HG03469 (cell line): ENCODE data around the gene TTC31.

ENCODE experiments used
- ATAC-seq: cut with Tn5 transposase; IDR thresholded peaks from one replicate; pipeline ENCODE4 v1.9.1; 2021; ENCODE audit warnings: mild to moderate bottlenecking, moderate library complexity, moderate number of reproducible peaks; ENCODE audit not compliant: unreplicated experiment

Gene TTC31

DNA sequence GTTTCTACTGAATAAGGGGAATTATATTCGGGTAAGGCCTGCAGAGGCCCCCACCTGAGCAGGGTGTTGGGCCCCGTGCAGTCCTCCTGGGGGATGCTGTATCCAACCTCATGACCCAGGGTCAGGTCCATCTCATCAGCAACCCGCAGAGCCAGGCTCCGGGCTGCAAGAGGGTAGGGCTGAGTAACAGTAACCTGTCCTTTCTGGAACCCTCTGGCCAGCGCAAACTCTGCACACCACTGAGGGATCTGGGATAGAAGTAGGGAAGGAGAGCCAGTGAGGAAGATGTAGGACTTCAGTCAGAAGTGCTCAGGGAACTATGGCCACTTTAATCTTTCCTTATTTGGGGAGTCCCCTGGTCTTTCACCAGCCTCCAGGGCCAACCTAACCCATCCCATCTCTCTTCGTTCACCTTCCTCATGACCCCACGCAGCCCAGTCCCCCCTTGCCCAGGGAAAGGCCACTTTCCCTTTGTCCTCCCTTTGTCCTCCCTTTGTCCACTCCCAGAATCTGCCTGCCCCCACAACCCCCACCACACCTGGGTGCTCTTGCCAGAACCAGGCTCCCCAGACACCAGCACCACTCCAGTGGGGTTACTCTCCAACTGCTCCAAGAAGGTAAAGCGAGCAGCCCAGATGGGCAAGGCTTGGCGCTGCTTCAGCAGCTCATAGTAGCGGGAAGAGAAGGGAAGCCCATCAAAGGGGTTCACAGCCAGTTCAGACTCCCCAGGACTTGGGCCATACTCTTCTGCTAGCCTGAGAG, 42.3 kb downstream of the TTC31 start:
- no peak for ATAC-seq

DNA sequence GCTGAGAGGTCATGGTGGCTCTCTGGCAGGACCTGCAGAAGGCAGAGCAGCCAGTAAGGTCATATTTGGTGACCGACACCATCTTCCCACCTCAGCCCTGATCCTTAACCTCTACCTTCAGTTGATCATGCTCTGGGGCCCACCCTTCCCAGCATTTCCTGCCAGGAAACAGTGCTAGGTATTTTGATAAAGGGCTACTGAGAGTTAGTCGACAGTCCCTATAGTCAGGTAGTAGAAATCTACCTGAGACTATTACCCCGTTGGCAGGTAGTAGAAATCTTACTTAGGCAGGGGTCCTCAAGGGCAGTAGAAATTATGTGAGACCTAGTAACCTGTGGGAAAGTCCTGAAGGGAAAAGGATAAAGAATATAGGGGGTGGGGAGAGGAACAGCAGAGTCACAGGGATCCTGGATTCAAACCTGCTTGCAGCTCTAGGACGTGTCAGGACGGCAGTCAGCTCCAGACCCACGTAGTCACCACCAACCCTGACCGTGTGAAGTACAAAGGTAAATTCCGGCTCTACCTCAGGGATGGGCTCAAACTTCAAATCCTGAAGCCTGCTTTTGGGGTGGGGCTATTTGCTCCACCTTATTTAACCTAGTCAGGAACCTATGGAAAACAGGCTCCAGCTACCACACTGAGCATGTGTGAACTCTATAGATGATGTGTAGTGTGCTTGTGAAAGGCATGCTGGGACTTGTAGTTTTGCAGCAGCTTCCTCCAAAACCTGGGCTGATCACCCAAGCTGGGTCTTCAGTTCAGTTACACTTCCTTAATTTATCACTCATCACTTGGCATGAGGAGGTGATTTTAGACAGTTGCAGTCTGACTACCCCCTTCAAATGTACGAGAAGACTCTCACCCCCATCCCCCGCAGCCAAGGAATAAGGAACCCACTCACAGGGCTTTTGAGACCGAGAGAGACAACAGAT, 43.1 kb downstream of the TTC31 start, which contains the start of gene DQX1:
TSS of gene DQX1 (minus strand) at position 515 of the 932 bp plus-strand sequence. CDS start at position 13, 502 bp downstream.
- ATAC-seq: no peak

DNA sequence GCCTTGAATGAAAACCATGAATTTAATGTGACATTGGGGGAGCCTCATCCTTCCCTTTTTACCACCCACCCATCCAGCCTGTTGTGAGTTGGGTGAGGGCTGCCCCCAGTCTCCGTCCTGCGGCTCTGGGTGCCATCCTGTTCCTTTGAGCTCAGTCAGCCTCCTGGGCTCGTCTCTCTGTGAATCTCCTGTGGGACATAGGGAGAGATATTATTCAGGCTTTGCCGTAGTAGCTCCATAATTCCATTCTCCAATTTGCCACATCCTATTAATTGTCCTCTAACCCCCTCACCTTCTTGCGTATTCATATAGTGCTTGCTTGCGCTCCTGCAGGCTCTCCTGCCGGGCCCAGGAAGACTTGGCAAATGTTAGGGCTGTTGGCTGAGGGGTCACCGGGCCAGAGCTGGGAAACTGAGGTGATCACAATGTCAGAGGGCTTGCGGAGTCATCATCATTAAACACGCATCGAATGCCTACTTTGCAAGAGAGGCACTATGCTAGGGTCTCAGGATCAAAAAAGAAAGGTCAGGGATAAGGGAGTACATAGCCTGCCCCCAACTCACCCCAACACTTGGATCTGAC, 43.9 kb downstream of the TTC31 start:
- no peak for ATAC-seq

DNA sequence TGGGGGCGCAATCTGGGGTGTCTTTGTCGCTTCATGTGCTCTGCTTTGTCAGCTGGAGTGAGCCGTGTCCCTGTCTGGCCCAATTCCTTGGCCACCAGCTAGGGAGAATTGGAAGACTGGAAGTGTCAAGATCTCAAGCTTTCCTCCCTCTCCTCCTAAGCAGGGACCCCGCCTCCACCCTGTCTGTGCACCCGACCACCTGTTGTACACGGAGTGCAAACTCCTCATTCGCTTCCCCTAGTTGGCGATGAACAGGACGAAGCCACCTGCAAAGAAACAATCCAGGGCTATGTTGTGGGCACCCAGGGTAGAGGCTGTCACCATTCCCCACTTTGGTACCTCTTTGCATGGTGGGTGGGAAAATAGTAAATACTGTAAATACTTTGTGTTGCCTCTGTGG, 44.9 kb downstream of the TTC31 start:
- ATAC-seq: no peak

DNA sequence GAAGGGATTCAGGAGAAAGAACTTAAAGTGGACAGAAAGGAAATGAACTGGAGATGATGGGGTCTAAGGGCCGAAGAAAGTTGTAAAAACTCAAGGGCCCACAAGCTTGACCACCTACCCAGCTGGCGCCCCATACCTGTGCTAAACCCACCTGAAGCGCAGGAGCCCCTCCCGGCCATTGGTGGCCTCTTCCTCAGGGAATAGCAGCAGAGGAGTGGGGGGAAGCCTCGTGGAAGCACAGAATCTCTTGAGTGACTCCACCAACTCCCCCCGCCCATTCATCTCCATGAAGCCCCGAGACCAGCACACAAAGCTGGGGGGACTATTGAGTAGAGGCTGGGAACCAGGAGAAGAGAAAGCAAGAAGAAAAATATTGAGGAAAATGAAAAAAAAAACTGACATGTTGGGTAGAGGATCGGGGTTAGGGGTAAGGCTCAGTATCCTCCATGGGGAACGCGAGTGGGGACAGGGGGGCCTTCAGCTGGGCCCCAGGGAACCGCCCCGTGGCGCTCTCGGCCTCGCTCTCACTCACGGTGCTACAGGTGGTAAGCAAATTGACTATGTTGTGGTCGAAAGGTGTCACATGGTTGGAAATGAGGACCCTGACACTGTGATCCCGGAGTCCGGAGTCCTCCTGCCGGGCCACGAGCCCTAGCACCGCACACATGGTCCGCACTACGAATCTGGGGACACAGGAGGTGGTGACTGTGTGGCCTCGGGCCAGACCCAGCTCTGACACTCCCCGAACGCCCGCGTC, 45.9 kb downstream of the TTC31 start:
- ATAC-seq: peak; percentile 1

DNA sequence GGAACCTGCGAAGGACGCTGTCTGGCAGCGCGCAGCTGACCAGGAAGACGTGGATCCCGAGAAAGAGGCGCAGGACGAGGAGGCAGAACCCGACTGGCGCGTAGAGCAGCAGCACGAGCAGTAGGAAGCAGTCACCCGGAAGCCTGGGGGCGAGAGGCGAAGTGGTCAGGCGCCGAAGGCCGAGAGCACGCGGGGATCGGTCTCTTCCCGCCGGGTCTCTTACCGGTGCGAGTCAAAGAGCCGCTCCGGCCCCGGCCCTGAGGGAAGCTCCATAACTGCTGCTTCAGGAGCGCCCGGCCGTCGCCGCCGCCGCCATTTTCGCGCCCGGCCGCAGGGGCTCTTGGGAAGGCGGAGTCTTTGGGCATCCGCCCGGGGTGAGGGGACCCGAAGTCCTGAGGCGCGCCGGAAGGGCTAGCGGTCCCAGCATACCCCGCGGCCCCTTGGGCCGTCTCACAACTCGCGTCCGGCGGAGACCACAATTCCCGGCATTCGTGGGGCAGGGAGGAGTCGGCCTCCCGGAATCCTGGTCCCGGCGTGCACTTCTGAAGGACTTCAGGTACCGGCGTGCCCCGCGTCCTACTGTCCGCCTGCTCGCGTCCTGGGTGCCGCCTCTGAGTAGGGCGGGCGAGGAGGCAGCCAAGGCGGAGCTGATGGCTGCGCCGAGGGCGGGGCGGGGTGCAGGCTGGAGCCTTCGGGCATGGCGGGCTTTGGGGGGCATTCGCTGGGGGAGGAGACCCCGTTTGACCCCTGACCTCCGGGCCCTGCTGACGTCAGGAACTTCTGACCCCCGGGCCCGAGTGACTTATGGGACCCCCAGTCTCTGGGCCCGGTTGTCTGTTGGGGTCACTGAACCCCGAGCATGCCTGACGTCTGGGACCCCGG, 46.7 kb downstream of the TTC31 start, which contains the start of the genes AUP1 and HTRA2:
TSS of gene AUP1 (minus strand) at position 350 of the 882 bp plus-strand sequence. CDS start at position 273, 77 bp downstream.
TSS of gene HTRA2 (plus strand) at position 577 of the 882 bp plus-strand sequence. CDS start at position 651, 74 bp downstream.
- ATAC-seq: peak; percentile 75

DNA sequence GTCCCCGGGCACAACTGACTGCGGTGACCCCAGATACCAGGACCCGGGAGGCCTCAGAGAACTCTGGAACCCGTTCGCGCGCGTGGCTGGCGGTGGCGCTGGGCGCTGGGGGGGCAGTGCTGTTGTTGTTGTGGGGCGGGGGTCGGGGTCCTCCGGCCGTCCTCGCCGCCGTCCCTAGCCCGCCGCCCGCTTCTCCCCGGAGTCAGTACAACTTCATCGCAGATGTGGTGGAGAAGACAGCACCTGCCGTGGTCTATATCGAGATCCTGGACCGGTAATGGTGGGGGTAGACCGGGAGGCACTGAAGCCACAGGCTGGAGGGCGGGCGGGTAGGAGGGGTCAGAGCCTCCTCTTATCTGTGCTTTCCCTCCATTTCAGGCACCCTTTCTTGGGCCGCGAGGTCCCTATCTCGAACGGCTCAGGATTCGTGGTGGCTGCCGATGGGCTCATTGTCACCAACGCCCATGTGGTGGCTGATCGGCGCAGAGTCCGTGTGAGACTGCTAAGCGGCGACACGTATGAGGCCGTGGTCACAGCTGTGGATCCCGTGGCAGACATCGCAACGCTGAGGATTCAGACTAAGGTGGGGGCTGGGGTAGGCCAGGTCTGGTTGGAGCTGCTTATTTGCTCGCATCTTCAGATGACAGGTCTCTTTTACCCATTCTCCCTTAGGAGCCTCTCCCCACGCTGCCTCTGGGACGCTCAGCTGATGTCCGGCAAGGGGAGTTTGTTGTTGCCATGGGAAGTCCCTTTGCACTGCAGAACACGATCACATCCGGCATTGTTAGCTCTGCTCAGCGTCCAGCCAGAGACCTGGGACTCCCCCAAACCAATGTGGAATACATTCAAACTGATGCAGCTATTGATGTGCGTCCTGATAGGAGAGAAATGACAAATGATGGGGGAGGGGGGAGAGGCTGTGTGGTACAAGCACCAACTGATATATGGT, 47.6 kb downstream of the TTC31 start:
- ATAC-seq: peak; percentile 17

DNA sequence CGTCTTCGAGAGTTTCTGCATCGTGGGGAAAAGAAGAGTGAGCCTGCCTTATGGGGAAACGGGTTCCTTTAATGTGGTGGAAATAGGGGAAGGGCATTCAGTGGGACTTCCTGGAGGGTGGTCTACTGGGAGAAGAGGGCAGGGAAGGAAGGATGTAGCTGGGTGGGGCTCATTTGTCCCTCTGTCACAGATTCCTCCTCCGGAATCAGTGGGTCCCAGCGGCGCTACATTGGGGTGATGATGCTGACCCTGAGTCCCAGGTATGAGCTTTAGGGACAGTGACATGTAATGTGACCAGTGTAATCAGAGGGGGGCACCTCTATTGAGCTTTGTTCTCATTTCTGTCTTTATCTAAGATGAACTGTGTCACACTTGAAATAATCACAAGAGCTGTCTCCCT, 48.8 kb downstream of the TTC31 start:
- no peak for ATAC-seq

DNA sequence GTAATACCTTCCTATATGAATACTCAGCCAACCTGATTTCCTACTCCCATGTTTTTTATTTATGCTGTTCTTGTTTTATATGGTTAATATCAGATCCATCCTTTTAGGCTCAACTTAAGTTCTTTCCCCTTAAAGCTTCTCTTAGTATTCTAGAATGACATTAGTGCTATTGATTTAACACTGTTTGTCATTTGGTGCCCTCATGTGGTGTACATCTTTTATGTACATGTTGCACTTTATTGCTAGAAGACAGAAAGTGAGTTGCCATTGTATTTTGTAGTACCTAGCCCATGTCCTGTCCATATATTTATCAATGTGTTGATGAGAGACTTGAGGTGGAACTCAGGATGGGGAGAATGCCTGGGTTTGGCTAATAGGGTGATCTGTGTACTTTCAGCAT, 49.3 kb downstream of the TTC31 start:
- no peak for ATAC-seq

DNA sequence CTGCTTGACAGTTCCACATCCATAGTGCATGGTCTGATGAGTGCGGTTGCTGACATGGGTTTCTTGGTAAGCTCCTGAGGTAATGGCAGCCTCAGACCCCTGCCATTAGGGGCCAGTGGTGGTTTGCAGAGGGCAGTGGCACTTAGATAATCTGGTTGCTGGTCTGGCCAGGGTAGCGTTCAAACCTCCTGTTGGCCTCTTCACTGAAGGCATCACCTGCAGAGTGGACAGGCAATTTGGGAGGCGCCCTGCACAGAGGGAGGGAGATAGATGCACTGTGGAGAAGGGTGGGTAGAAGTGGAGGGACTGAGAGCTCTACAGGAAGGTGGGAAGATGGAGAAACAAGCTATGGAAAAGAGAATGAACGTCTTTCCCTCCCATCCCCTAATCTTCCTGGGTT, 50.6 kb downstream of the TTC31 start:
- no peak for ATAC-seq

DNA sequence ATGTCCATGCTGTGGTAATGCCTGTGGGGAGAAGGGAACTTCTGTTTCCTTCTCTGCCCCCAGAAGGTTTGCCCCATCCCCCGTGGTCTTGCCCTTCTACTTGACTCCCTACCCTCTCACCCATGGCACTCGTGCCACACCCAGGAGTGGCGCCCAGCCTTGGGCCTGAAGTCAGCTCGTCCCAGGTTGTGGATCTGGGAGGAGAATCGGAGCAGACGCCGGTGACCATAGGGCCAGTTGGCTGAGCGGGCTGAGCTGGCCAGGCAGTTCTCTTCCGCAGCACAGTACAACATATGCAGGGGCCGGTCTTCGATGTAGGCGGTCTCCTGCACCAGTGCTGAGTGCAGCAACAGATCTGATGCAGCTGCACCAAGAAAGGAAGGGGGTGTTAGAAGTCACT, 51.5 kb downstream of the TTC31 start:
- ATAC-seq: no peak

DNA sequence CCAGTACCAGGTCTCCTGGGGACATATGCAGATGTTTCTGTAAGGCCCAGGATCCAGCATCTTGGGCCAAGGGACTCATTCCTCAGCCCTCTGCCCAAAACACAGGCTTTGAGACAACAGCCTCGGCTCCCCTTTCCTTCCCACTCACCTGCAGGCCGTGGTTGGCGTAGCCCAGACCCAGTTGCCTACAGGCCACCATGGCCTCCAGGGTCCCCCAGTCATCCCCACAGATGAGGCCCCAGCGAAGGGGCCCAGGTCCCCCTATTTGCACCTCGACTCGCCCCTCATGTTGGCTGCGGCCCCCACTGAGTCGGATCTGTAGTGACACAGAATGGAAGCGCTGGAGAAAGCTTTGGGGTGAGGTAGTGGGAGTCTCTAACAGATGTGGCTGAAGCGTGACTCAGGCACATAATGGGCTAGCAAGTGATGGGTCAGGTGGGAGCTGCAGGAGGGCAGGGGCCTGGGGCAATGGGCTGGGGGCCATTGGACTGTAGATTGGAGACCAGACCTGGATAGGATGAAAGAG, 52.6 kb downstream of the TTC31 start:
- ATAC-seq: no peak

DNA sequence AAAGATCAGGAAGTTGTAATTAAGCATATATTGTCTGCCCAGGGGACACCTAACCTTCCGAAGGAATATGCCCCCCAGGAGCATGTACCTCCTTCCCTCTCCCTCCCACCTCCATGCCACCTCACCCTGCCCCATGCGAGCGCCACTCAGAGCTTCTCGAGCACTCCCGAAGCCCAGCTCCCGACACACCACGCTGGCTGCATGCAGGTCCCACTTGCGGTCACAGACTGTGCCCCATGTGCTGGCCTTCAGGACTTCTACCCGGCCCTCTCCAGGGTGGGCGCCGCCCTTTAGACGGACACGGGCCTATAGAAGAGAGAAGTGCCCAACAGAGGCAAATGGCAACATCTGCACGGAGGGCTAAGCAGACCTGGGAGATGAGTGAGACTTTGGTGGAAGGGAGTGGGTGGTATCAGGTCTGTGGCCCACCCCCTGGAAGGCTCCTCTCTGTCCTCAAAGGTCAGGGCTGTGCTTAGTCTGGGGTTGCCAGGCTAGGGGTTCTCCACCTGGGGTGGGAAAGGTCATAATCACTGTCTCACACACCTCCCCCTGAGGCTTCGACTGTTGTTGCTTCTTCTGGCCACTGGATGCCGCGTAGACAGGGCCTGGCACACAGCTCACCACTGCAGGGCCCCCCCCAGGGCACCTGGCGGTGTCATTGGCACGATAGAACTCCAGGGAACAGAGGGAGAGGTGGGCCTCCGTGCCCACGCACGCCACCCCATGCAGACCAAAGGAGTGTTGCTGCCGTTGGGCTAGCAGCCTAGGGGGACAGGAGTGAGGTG, 53.5 kb downstream of the TTC31 start:
- ATAC-seq: no peak

DNA sequence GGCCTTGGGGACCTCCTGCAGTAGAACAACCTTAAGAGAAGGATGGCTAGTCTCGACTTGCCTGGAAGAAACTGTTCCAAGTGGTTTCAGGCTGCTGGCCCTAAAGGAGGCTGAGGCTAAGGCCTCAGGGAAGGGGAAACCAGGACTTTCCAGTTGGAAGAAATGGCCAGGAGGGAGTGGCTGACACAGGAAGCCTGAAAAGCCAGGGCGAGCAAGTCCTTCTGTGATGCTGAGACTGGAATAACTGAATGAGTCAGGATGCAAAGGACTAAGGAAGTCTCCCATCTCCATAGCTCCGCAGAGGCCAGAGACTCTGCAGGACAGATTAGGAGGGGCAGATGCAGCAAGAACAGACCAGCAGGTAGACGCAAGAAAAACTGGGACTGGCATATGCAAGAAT, 54.3 kb downstream of the TTC31 start:
- ATAC-seq: no peak

DNA sequence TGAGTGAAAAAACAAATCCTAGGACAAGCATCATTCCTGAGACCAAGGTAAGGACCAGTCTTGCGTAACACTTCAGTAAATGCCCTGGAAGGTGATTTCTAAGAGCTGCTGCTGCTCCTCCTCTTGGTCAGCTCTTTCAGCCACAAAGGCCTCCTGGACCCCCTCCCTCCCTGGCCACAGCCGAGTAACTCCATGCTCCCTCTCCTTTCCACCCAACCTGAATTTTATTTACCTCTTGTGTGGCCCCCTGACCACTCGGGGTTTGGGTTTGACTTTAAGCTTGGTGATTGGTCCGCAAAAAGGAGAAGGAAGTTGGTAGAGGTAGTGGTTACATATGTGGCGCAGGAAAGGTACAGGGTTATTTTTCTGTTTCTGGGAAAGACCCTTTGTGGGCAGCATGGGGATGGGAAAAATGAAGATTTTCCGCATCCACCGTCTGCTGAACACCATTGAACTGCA, 56.0 kb downstream of the TTC31 start:
- ATAC-seq: no peak

DNA sequence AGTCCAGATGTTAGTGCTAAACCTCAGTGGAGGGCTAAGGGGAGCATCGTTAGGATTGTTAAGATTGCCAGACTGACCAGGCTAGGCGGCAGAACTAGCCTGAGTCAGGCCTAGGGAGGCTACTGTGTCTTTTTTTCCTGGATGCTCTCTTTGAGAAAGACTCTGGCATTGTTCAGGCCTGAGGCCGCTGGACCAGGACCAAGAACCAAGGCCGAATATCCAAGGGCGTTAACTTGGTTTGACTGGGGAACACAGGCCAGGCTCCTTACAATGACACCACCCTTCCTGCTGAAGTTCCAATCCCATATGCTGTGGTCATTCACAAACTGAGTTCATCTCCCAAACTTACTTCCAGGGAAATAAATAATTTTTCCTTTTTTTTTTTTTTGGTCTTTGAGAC, 57.4 kb downstream of the TTC31 start:
- ATAC-seq: no peak

DNA sequence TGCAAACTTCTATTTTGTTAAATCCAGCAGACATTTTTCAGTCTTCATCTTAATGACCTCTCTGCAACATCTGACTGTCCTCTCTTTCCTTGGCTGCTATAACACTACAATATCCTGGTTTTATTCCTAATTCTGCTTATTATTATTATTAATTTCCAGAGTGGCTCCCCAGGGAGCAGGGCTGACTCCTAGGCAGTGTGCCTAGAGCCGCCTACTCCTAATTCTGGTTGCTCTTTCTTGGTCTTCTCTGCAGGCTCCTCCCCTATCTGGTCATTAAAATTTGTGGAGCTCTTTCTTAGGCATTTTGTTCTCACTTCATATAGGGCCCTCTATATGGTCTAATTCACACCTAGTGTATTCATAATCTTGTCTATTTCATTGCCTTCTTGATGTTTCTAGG, 60.1 kb downstream of the TTC31 start:
- no peak for ATAC-seq
